HepG2 (cell line): Measurements from ENCODE around the gene PPCS. TPM values are rescaled to one million over a fixed set of nuclear protein-coding genes. Genes with fewer than 3 reads are reported as not detected.
A peak's percentile ranks its signal among the peaks of the same experiment; 100 is the strongest.

Experiments
- HNRNPK ChIP-seq: fragments of 200-400 bp; formaldehyde crosslinking; IDR thresholded peaks from 2 replicates; pipeline ENCODE4 v1.6.1; 2018; ENCODE audit warnings: low read length, low read depth, moderate library complexity, mild to moderate bottlenecking; ENCODE audit not compliant: poor library complexity, severe bottlenecking
- PRMT3 ChIP-seq: sonication (generic); formaldehyde crosslinking; IDR thresholded peaks from 2 replicates; pipeline ENCODE4 v1.8.1; 2022; ENCODE audit warnings: low read depth, mild to moderate bottlenecking, moderate library complexity, missing genetic modification reagents, borderline replicate concordance
- RBAK ChIP-seq: sonication (generic); formaldehyde crosslinking; IDR thresholded peaks from 2 replicates; pipeline ENCODE4 v1.5.1; 2020; ENCODE audit warnings: mild to moderate bottlenecking, missing genetic modification reagents
- RCOR2 ChIP-seq: IDR thresholded peaks from 2 replicates; pipeline ENCODE4 v1.6.1; 2016; ENCODE audit warnings: missing biosample characterization, missing genetic modification reagents
- SATB2 ChIP-seq: sonication (generic); formaldehyde crosslinking; IDR thresholded peaks from 2 replicates; pipeline ENCODE4 v1.5.0; 2020; ENCODE audit warnings: missing genetic modification reagents
- ZNF253 ChIP-seq: sonication (generic); formaldehyde crosslinking; IDR thresholded peaks from 2 replicates; pipeline ENCODE4 v1.8.0; 2022; ENCODE audit warnings: mild to moderate bottlenecking, missing genetic modification reagents, borderline replicate concordance
- ZNF382 ChIP-seq: sonication (generic); formaldehyde crosslinking; IDR thresholded peaks from 2 replicates; pipeline ENCODE4 v1.5.0; 2020; ENCODE audit warnings: missing genetic modification reagents, mild to moderate bottlenecking, borderline replicate concordance
- ZNF749 ChIP-seq: sonication (generic); formaldehyde crosslinking; IDR thresholded peaks from 2 replicates; pipeline ENCODE4 v1.8.0; 2022; ENCODE audit warnings: mild to moderate bottlenecking, missing genetic modification reagents, moderate library complexity, borderline replicate concordance
- polyA plus RNA-seq, 8 experiments: library from polyadenylated mRNA; depleted of rRNA in 3 of 8; stranded (reverse) in 7 of 8; unstranded in 1 of 8; fragments of >200 nt; fragmentation: Illumina TruSeq in 4 of 8; extraction: Trizol in 4 of 8; gene quantifications; 2 replicates each; pipeline versions ENCODE4 v1.2.1 to v1.2.3, GENCODE V29; 2011 to 2016; ENCODE audit warnings: low read depth in 4 of 8, missing spikeins in 1 of 8, mixed read lengths in 1 of 8; ENCODE audit not compliant: insufficient read depth in 1 of 8
- total RNA-seq, 5 experiments: library from RNA; depleted of rRNA; stranded (reverse); fragments of >200 nt; fragmentation: Illumina TruSeq; extraction: Trizol; gene quantifications; 2 replicates each; pipeline ENCODE4 v1.2.3, GENCODE V29; 2016; ENCODE audit warnings: low read depth in 1 of 5
- TF ChIP-seq, protein P1 (sequence below): sonication (generic); formaldehyde crosslinking; IDR thresholded peaks from 2 replicates; pipeline ENCODE4 v1.4.0; 2020; ENCODE audit warnings: mild to moderate bottlenecking, low read depth, missing genetic modification reagents
- TF ChIP-seq, protein P2 (sequence below): sonication (generic); formaldehyde crosslinking; IDR thresholded peaks from 2 replicates; pipeline ENCODE4 v1.5.0; 2020; ENCODE audit warnings: missing genetic modification reagents, mild to moderate bottlenecking, borderline replicate concordance
- TF ChIP-seq, protein P3 (sequence below): sonication (generic); formaldehyde crosslinking; conservative IDR thresholded peaks from 2 replicates; pipeline ENCODE4 v1.4.0; 2020; ENCODE audit warnings: missing genetic modification reagents
- TF ChIP-seq, protein P4 (sequence below): sonication (generic); formaldehyde crosslinking; IDR thresholded peaks from 2 replicates; pipeline ENCODE4 v1.5.1; 2020; ENCODE audit warnings: mild to moderate bottlenecking, missing genetic modification reagents
- TF ChIP-seq, protein P5 (sequence below): sonication (generic); formaldehyde crosslinking; IDR thresholded peaks from 2 replicates; pipeline ENCODE4 v1.8.0; 2022; ENCODE audit warnings: missing genetic modification reagents, mild to moderate bottlenecking, inconsistent platforms, borderline replicate concordance
- TF ChIP-seq, protein P6 (sequence below): sonication (generic); IDR thresholded peaks from 2 replicates; pipeline ENCODE4 v1.6.1; 2016; ENCODE audit warnings: low read depth, borderline replicate concordance

PPCS gene
- total and polyA plus RNA-seq, 2 of the 13 experiments (the other 11 are each of a cell fraction or from before 2014, with no cell fraction given) = 13.4 to 38.9 TPM

DNA sequence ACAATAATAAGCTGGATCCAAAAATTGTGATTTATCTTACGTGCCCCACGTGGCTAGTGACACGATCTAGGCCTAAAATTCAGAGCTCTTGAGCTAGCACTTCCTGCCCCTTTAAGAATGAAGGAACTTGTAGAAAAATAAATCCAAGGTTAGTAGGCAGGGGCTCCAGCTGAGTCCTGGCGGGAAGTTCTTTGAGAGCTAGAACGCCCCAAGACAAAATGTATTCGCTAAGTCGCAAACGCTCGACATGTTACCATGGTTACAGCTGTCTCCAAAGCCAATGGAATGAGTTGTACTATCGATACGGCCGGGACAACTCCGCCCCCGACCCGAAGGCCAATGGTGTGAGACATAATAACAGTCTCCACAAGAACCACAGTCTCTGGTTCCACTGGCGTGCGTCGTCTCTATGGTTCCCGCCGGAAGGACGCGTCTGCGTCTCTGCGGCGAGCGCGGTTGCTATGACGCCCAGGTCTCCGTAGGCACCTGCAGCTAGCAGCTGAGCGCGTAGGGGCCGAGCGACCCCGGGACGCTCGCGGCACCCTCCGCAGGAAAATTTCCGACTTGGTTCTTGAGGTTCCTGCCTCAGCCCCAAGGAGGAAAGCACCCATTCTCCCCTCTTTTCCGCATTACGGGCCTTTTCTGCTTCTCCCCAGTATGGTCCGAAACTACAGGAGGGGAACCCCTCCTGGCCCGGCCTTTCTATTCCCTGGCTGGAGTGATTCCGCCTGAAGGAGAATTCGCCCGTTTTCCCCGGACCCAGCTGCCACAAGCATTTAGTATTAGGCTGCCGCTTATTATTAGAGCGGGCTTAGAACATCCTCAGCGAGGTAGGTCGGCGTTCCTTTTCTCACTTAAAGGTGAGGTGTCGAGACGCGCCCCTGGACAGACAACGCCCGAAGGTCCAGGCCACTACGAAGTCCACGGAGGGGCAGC, 6.8 kb downstream of the PPCS start, which contains the start of gene CCDC30 (continued):
- TF ChIP-seq, protein P1, sequence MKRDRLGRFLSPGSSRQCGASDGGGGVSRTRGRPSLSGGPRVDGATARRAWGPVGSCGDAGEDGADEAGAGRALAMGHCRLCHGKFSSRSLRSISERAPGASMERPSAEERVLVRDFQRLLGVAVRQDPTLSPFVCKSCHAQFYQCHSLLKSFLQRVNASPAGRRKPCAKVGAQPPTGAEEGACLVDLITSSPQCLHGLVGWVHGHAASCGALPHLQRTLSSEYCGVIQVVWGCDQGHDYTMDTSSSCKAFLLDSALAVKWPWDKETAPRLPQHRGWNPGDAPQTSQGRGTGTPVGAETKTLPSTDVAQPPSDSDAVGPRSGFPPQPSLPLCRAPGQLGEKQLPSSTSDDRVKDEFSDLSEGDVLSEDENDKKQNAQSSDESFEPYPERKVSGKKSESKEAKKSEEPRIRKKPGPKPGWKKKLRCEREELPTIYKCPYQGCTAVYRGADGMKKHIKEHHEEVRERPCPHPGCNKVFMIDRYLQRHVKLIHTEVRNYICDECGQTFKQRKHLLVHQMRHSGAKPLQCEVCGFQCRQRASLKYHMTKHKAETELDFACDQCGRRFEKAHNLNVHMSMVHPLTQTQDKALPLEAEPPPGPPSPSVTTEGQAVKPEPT (CRISPR knock-in tag) = no peak
- TF ChIP-seq, protein P2, sequence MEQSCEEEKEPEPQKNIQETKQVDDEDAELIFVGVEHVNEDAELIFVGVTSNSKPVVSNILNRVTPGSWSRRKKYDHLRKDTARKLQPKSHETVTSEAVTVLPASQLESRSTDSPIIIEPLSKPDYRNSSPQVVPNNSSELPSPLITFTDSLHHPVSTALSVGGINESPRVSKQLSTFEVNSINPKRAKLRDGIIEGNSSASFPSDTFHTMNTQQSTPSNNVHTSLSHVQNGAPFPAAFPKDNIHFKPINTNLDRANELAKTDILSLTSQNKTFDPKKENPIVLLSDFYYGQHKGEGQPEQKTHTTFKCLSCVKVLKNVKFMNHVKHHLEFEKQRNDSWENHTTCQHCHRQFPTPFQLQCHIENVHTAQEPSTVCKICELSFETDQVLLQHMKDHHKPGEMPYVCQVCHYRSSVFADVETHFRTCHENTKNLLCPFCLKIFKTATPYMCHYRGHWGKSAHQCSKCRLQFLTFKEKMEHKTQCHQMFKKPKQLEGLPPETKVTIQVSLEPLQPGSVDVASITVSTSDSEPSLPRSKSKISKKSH (CRISPR knock-in tag) = no peak
- TF ChIP-seq, protein P3, sequence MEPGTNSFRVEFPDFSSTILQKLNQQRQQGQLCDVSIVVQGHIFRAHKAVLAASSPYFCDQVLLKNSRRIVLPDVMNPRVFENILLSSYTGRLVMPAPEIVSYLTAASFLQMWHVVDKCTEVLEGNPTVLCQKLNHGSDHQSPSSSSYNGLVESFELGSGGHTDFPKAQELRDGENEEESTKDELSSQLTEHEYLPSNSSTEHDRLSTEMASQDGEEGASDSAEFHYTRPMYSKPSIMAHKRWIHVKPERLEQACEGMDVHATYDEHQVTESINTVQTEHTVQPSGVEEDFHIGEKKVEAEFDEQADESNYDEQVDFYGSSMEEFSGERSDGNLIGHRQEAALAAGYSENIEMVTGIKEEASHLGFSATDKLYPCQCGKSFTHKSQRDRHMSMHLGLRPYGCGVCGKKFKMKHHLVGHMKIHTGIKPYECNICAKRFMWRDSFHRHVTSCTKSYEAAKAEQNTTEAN (CRISPR knock-in tag) = 0 out of 2 replicates have a peak, but pooled peaks have one; percentile 1
- TF ChIP-seq RCOR2 (CRISPR knock-in tag) = no peak
- no peak for TF ChIP-seq PRMT3 (CRISPR knock-in tag)
- TF ChIP-seq ZNF253 (CRISPR knock-in tag) = no peak
- TF ChIP-seq RBAK (CRISPR knock-in tag) = no peak
- no peak for TF ChIP-seq ZNF749 (CRISPR knock-in tag)
- no peak for TF ChIP-seq ZNF382 (CRISPR knock-in tag)
- TF ChIP-seq, protein P4, sequence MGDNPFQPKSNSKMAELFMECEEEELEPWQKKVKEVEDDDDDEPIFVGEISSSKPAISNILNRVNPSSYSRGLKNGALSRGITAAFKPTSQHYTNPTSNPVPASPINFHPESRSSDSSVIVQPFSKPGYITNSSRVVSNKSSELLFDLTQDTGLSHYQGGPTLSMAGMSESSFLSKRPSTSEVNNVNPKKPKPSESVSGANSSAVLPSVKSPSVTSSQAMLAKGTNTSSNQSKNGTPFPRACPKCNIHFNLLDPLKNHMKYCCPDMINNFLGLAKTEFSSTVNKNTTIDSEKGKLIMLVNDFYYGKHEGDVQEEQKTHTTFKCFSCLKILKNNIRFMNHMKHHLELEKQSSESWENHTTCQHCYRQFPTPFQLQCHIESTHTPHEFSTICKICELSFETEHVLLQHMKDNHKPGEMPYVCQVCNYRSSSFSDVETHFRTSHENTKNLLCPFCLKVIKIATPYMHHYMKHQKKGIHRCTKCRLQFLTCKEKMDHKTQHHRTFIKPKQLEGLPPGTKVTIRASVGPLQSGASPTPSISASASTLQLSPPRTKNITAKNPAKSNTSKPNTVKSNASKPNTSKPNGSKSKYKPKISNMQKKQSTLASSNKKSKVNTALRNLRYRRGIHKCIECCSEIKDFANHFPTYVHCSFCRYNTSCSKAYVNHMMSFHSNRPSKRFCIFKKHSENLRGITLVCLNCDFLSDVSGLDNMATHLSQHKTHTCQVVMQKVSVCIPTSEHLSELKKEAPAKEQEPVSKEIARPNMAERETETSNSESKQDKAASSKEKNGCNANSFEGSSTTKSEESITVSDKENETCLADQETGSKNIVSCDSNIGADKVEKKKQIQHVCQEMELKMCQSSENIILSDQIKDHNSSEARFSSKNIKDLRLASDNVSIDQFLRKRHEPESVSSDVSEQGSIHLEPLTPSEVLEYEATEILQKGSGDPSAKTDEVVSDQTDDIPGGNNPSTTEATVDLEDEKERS (CRISPR knock-in tag) = 0 out of 2 replicates have a peak, but pooled peaks have one; percentile 40
- no peak for TF ChIP-seq HNRNPK
- no peak for TF ChIP-seq SATB2
- TF ChIP-seq, protein P5, sequence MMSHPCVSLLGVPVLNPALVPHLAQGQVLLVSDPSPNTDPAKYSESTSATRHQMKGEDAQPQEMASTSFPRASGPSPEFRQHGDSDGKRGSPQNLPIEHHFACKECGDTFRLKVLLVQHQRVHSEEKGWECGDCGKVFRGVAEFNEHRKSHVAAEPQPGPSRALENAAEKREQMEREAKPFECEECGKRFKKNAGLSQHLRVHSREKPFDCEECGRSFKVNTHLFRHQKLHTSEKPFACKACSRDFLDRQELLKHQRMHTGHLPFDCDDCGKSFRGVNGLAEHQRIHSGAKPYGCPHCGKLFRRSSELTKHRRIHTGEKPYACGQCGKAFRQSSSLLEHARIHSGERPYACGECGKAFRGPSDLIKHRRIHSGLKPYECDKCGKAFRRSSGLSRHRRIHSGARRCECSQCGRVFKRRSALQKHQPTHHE = no peak
- TF ChIP-seq, protein P6, sequence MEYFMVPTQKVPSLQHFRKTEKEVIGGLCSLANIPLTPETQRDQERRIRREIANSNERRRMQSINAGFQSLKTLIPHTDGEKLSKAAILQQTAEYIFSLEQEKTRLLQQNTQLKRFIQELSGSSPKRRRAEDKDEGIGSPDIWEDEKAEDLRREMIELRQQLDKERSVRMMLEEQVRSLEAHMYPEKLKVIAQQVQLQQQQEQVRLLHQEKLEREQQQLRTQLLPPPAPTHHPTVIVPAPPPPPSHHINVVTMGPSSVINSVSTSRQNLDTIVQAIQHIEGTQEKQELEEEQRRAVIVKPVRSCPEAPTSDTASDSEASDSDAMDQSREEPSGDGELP = peak; percentile 87; the same call in 1 of the 2 replicates
